GM12891 (cell line): Measurements from ENCODE around the gene LUC7L.

ENCODE experiments used
- DNase-seq: peaks from one replicate; pipeline ENCODE4 v3.0.0; 2011; ENCODE audit warnings: low spot score; ENCODE audit not compliant: insufficient read length
- FAIRE-seq: peaks from 2 replicates; lab custom pipeline; 2011; peaks lifted over from hg19 to GRCh38; lab: Jason Lieb, UNC
- PAX5 ChIP-seq: IDR thresholded peaks from 2 replicates; pipeline ENCODE4 v1.6.1; 2011; ENCODE audit warnings: low read length, moderate library complexity, mild to moderate bottlenecking; ENCODE audit not compliant: insufficient read depth, severe bottlenecking
- POLR2A ChIP-seq: IDR thresholded peaks from 2 replicates; pipeline ENCODE4 v1.6.1; 2011; ENCODE audit warnings: low read depth, low read length, control low read depth
- POLR2AphosphoS5 ChIP-seq: IDR thresholded peaks from 2 replicates; pipeline ENCODE4 v1.6.1; 2011; ENCODE audit warnings: low read depth, low read length, control low read depth
- POU2F2 ChIP-seq: IDR thresholded peaks from 2 replicates; pipeline ENCODE4 v1.6.1; 2011; ENCODE audit warnings: low read depth, mild to moderate bottlenecking, control low read depth, low read length, moderate library complexity
- SPI1 ChIP-seq: IDR thresholded peaks from 2 replicates; pipeline ENCODE4 v1.6.1; 2011; ENCODE audit warnings: low read depth, low read length, control low read depth
- TAF1 ChIP-seq: IDR thresholded peaks from 2 replicates; pipeline ENCODE4 v1.6.1; 2011; ENCODE audit warnings: low read depth, low read length, control low read depth

LUC7L gene

DNA sequence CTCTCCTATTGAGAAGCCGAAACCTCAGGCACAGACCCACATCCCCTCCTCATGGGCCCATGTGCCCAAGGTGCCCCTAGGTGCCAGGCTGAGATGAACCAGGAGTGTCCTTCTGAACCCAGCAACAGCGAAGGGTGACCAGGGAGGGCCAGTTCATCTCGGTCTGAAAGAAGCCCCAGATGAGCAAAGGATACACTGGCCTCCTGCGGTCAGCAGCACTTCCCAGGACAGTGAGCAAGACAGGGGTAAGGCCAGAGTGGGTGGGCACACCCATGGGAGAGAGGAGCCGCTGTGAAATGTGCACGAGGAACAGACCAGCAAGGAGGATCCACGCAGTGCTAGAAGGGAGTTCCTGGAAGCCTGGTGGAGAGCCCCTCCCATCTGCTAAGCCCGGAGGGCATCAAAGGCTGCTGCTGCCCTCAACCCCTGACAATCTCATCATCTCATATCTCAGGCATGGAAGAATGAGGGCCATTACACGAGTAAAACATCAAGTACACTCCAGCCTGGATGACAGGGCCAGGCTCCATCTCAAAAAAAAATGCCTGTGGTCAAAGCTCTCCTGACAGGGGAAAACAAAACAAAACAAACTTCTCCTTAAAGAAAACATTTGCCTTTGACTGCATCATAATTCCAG is 80.1 kb downstream of the LUC7L start:
- DNase-seq: no peak
- FAIRE-seq: no peak

DNA sequence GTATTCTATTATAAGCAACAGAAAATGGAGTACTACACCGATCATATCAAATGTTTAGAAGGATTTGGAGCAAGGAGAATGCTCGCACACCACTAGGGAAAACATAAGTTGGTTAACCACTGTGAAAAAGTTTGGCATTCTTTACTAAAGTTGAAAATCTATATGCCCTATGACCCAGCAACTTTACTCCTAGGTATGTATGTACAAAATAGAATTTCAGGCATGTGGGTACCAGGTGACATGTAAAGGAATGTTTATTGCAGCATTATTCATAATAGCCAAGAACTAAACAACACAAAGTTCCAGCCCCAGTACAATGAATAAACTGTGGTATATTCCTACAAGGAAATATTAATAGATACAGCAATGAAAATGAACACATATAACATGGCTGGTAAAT is 82.6 kb downstream of the LUC7L start:
- FAIRE-seq: no peak
- TF ChIP-seq POU2F2: no peak
- no peak for TF ChIP-seq POLR2A
- TF ChIP-seq POLR2AphosphoS5: no peak
- no peak for TF ChIP-seq TAF1
- no peak for TF ChIP-seq PAX5
- TF ChIP-seq SPI1: no peak
- no peak for DNase-seq

More for the DNA sequence above, 80.1 kb downstream of the LUC7L start:
- TF ChIP-seq SPI1 (no peak), POU2F2 (no peak), POLR2A (no peak)

DNA sequence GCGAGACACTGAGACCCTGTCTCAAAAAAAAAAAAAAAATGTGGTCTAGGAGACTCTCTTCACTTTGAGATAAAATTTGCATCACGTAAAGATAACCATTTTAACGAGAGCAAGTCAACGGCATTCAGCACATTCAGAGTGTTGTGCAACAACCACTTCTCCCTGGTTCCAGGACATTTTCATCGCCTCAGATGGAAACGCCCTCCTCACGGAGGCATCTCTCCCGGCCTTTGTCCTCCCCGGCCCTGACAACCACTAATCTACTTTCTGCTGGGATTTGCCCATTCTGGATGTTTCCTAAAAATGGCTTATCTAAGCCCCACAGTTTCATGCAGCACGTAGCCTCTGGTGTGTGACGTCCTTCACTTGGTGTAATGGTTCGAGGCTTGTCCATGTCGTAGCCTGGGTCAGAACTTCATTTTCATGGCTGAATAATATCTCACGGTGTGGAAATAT is 84.4 kb downstream of the LUC7L start:
- FAIRE-seq (no peak), DNase-seq (no peak)
- TF ChIP-seq POLR2A (no peak), TAF1 (no peak), POLR2AphosphoS5 (no peak)

DNA sequence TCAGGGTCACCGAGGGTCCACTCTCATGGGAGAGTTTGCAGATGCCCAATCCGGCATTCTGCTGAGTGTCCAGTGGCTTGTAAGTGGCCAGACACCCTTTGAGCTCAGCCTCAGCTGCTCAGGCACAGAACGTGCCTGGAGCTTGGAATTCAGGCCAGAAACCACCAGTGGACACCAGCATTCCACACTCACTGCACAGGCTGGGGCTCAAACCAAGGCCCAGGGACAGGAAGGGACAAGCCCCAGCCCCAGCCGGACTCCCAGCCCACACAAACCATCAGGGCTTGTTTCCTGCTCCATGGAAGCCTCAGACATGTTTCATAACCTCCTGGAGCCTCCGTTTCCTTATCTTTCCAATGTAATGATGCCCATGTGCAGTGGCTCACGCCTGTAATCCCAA is 85.8 kb downstream of the LUC7L start:
- no peak for DNase-seq
- no peak for FAIRE-seq
- TF ChIP-seq POU2F2: no peak
- no peak for TF ChIP-seq PAX5
- TF ChIP-seq POLR2AphosphoS5: no peak
- no peak for TF ChIP-seq TAF1
- TF ChIP-seq SPI1: no peak
- no peak for TF ChIP-seq POLR2A

DNA sequence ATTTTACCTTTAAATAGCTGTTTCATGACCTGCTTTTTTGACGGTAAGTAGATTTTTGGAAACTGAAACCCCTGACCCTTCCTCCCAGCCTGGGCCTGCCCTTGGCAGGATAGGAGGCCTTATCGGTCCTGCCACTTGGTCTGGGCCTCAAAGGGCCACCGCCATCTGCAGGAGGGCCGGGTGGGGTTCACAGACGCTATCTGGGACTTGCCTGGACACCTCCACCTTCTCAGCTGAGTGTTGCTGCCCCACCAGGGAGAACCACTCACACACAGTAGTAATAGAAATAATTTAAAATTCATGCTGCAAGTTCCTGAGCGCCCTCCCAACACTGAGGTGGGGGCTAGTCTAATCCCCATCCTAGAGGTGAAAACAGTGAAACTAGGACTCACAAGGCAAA is 86.2 kb downstream of the LUC7L start:
- DNase-seq (no peak), FAIRE-seq (no peak)
- TF ChIP-seq PAX5: no peak
- TF ChIP-seq SPI1: no peak
- no peak for TF ChIP-seq POLR2AphosphoS5
- no peak for TF ChIP-seq POU2F2
- TF ChIP-seq POLR2A: no peak
- no peak for TF ChIP-seq TAF1

DNA sequence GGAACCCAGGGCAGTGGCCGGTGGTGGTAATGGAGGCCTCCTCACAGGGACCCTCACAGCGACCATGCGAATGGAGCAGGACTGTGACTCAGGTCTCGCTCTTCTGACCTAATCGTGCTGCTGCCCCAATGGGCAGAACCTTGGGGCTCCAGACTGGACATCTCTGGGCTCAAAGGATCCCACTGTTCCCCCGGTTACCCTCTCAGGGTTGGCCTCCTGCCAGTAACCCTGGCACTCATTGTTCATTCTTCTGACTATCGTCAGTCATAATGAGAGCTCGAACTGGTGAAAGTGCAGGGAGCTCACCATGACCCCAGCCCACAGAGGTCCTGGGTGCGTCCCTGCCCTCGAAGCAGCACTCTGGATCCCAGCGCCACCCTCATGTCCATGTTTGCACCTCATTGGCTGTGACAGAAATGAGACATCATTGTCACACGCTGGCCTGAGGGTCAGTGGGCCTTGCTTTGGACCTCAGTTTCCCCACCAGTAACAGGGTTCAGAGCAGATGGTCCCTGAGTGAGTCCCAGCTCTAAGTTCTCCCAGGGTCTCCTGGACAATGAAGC is 86.8 kb downstream of the LUC7L start:
- TF ChIP-seq TAF1 (no peak), PAX5 (no peak), POLR2A (no peak), POLR2AphosphoS5 (no peak), POU2F2 (no peak), SPI1 (no peak)
- DNase-seq (no peak), FAIRE-seq (no peak)

DNA sequence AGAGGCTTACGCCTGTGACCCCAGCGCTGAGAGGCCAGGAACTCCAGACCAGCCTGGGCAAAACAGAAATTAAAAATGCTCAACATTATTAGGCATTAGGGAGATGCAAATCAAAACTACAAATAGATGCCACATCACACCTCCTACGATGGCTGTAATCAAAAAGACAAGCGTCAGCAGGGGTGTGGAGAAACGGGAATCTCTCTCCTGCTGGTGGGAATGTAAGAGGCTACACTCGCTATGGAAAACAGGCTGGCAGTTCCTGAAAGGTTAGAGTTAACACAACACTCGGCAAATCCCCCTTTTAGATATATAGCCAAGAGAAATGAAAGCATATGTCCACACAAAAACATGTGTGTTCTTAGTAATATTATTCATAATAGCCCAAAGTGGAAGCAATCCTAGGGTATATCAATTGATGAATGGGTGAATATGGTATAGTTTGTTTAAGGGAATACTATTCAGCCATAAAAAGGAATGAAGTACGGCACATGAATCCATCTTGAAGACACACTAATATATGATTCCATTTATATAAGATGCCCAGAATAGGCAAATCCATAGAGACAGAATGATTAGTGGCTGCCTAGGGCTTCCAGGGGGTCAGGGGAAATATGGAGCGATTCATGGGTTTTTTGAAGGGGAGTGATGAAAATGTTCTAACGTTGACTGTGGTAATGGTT is 88.9 kb downstream of the LUC7L start:
- no peak for FAIRE-seq
- TF ChIP-seq POU2F2: no peak
- TF ChIP-seq PAX5: no peak
- TF ChIP-seq SPI1: no peak
- TF ChIP-seq POLR2AphosphoS5: no peak
- TF ChIP-seq TAF1: no peak
- no peak for TF ChIP-seq POLR2A

More for the DNA sequence above, 88.9 kb downstream of the LUC7L start:
- no peak for DNase-seq
